NCI-H1417 treated with DMSO at 0.1 percent for 48 hours (cell line): ENCODE measurements around the gene SORBS2.
"Not testable (repeated sequence)": the region's sequence is repeated elsewhere in the genome, so short reads cannot be mapped to it uniquely, and the experiment has no call there.

Experiments used
- DNase-seq: peaks from one replicate; lab custom pipeline; 2025; lab: John Stamatoyannopoulos, UW

Gene SORBS2

DNA sequence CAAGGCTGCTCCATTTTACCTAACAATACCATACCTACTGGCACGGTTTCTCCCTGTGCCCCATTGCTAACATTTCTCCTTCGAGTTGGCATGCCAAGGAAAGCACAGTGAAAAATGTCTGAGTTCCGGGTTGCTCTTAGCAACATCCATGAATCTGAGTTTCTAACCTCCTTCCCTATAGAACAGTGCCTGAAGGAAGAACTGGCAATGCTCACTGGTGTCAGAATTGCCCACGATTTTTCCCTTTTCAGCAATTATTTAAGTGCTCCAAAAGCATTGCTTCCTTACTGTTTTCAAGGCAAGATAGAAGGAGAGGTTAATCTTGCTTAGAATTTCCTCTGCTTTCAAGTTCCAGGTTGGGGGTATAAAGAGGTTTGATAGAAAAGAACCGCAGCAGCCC, 75.1 kb downstream of the SORBS2 start:
- DNase-seq: no peak

DNA sequence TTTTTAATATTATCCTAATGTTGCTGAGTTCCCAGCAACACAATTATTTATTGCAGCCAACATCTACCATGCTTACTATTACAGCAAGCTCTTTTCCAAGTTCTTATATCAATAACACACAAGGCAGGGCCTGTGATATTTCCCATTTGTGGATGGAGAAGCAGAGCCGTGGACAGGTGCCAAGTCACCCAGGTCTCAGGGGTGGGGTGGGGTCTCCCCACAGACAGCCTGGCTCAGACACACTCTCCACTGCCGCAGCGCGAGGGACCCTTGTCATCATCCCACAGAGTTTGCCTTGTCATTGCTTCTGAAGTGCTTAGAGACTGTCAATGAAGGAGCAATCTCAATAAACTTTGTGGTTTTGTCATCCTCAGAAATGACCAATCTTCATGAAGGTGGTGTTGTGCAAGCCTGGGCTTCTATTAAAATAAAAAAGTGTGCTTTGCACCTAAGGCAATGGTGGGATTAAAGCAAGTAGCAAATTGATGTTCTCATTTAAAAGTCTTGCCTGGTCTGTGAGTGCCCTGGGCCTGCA, 76.1 kb downstream of the SORBS2 start:
- no peak for DNase-seq

DNA sequence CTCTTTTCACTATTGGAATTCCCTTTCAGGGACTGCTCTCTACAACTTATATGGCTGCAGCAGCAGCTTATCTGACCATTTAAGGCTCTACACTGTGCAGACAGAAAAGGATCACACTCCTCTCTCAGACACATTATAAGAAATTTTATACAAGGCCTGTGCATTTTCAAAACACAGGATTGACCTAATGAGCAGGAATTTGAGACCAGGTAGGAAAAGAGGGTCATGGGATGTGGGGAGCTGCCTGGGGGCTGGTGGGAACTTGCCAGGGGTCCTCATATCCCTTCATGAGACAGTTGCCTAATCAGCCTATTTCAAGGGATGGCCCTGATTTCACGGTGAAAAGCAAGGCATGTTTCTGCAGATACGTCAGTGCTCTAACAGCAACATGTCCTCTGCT, 77.1 kb downstream of the SORBS2 start:
- no peak for DNase-seq

DNA sequence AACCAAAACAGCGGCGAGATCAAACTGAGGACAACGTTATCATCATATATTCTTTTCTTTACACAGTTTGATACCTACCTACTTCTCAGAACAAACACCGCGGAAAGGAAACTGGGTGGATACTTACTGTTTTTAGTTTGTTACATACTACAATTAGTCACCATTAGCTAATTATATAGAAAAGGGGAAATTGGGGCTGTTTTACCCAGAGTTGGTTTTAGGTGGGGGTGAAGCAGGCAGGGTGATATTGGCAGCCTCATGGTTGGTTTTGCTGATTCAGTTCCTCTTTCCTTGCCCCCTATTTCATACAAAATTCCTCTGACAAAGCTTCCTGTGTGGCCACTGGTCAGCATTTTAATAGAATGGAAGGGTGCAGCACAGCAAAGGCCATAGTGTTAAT, 77.8 kb downstream of the SORBS2 start:
- DNase-seq: no peak

DNA sequence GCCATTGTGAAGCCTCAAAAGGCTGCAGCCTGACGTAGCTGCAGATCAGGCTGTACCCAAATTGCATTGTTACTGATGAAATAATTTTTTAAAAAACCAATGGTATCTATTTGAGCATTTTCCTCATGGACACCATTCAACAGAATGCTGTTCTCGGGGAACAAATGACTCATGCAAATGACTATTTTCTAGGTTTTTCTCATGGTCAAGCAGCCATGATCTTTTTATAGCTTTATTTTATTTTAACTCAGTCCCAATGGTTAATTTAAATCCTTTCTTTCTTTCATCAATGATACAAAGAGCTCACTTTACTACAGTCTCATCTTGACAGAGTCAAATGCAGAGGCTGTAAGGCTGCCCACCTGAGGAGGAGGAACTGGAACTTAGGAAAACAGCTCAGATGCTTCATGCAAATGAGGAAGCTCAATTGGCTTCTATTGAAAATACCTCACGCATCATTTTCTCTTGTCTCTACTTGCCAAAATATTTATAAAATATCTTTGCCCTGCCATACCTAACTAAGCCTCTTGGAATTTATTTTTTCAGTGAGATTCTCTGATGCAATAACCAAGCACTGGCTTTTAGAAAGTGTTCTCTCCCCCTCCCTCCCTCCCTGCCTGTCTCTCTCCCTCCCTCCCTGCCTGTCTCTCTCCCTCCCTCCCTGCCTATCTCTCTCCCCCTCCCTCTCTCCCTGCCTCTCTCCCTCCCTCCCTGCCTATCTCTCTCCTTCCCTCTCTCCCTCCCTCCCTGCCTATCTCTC, 81.0 kb downstream of the SORBS2 start:
- no peak for DNase-seq

DNA sequence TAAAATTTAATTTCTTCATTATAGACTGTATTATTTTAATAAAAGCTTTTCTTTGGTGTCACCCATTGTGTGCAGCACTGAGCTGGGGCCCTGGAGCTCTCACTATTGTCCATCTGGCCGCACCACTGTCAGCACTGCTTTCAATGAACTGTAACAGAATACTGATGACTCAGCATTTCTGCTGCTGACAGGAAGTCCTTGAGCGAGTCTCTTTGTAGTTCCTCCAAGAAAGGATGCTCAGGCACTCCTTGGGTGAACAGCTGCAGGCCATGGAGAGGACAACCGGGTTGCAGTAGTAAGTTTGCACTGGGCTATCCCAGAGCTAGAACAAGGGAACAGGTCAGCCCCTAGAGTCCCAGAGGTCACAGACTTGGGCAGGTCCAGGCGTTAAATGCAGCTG, 81.6 kb downstream of the SORBS2 start:
- no peak for DNase-seq

DNA sequence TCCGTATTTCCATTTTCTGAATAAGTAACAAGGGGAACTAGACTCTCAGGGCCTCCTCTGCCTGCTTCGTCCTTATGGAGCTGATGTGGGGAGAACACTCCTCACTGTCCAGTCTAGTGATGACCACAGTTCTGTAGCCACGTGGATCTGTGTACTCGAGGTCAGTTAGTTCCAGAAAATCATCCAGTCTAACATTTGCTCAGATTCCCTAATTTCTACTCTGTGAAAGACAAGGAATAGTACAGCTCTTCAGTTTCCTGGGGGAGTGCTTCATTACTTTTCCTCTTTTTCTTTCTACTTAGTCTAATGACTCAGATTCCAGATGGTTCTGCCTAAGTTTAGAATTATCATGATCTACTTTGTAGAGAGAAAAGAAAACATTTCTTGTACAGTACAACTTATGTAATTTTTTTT, 82.6 kb downstream of the SORBS2 start:
- no peak for DNase-seq

DNA sequence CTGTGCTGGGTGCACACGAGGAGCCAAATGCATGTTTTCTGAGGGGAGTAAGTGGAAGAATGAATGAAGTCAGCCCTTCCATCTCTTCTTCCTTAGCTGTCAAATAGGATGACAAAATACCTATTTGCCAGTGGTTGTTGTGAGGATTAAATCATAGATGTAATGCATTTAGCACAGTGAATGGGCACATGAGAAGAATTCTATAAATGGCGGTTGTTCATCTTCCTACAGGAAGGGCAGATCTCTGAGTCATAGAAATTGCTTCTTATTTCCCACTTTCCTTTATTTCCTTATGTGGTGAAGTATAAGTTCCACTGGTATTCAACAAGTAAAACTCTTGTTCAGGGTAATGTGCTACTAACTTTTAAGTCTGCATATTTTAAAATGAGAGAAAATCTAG, 83.1 kb downstream of the SORBS2 start:
- DNase-seq: no peak

DNA sequence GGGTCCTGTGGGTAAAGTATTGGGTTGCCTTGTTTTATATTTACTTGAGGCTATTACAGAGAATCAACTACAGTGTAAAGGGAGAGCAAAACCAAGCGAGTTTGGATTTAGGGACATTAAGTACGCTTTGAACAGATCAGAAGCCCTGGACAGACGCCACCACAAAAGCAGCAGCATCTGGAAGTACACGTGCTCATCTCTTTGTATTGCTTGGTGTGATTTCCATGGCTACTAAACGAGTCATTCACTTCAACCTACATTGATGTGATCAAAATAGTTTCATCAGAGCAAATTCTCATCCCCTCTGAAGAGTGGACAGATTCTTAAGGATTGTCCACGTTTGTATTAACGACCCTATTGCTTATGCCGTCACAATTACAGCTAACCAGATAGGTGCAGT, 85.1 kb downstream of the SORBS2 start:
- DNase-seq: no peak

DNA sequence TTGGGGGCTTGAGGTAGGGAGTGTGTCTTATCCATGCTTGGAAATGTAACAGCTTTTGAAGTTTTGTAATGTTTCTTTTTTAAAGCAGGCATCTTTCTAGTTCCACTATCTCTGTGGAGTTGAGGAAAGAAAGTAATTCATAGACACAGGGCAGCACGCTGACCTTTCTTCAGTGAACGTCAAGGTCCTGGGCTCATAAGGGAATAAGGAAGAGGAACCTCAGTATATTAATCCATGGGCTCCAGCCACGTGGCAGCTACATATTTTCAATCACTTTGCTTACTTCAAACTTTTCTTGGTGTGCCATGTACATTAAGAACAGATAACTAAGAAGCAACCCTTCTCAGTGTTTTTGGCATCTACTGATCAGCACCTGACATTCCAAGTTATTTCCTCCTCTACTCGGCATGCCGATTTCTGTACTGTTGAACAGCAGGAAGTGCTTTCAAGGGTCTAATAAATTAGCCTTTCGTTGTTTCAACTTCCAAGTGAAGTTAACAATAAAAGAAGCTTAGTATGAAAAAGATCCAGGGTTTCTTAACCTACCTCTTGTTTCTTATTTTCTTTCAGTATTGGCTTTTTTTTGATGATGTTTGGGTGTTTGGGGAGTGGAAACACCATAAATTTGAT, 88.2 kb downstream of the SORBS2 start:
- no peak for DNase-seq

DNA sequence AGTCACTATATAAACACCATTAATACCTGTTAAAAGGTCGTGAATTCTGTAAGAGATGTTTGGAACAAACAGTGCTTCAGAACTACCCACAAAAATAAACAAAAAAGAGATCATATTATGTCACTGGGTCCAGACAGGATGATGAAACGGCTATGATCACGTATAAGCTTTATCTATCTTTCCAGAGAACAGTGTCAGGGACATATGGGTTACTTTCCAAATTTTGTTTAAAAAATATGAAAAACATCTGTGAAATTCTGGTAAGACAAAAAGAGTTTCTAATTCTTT, 90.0 kb downstream of the SORBS2 start:
- no peak for DNase-seq

DNA sequence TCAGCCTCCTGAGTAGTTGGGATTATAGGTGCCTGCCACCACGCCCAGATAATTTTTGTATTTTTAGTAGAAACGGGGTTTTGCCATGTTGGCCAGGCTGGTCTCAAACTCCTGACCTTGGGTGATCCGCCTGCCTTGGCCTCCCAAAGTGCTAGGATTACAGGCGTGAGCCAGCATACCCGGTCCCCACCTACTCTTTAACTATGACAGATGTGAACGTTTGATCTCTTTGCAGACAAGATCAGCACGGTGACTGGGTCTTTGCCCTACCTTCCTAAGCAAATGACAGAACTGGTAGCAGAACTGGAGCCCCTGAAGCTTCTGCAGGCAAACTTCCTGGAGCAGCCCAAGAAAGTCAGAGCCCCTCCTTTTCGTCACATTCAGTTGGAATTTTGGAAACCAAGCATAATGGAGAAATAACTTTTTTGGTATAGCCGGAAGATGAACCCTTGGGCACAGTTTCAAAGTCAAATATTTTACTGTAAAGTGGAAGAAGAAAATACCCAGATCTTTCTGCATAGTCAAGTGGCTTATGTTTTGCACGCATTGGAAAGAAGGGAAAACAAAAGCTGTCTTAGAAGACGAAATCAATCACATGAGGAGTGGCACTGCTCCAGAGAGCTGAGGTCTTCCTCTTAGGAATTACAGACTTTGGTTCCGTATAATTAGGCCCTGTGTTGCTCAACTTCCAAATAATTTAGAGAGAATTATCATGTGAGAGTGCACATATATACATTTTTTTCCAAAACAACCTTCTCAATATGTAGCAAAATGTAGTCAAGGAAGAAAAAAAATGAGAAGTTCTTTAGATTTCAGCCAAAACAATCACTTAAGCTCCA, 90.6 kb downstream of the SORBS2 start:
- no peak for DNase-seq

DNA sequence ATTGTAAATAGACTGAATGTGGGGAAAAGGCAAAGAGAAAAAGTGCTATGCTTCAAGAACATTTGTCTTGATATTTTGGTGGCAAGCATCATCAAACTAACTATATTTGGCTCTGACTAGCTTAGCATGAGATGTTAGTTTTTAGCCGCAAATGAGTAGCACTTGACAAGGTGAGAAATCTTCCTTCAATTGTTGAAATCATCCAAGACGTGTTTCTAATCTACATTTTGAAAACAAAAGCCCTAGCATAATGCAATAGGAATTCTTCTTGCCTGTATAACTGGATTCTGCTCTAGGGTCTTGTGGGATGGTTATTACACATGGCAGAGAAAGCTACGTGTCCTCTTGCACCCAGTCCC, 92.5 kb downstream of the SORBS2 start:
- DNase-seq: no peak

DNA sequence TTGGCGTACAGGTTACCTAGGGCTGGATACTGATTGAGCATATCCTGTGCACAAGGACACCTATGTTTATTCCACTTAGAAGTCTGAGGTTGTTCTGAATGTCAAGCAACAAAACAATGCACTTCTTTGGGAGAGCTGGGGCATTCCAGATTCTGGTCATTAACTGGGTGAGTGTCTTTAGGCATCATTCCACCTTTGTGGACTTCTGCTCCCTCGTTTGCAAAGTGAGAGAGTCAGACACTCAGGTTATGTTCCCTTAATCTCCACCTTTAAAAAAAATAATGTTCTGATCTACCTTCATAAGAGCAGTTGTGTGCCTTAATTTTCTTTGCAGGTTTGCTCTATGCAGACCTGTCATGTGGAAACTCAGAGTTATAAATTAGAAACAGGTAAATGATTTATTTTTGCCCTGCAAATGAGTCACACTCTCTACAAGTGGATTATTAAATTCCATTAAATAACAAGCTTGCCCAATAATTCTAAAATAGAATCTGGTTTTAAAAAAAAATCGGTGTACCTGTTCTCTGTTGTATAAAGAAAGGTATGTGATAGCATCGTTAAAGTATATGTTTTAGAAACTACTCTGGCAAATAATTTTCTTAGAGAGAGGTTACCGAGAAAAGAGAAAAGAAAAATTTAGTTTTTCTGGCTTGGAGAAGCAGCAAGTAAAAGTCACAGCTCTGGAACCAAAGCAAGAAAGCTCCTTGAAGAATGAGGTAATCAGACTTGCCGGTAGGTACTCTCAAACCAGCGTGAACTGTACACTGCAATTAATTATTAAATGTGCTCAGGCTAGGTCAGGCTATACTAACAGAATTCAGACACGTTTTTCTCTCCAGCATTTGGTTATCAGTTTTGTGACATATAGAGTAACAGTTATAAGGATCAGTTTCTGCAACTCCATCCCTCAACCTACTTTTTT, 93.2 kb downstream of the SORBS2 start:
- no peak for DNase-seq

DNA sequence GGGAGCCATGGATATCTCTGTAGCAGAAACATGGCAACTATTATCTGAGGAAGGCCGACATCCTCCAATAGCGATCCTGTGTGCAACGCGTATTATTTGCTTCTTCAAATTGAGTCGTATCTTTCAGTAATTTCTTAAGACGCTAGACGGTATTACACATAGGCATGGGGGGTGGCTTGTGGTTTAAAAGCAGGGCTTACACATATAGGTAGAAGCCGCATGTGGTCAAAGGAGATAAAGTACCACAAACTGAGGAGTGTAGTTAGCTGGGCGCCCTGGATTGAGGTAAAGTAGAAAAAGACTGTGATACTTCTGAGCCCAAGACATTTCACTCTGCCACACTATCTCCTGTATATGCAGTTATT, 94.6 kb downstream of the SORBS2 start:
- DNase-seq: no peak

DNA sequence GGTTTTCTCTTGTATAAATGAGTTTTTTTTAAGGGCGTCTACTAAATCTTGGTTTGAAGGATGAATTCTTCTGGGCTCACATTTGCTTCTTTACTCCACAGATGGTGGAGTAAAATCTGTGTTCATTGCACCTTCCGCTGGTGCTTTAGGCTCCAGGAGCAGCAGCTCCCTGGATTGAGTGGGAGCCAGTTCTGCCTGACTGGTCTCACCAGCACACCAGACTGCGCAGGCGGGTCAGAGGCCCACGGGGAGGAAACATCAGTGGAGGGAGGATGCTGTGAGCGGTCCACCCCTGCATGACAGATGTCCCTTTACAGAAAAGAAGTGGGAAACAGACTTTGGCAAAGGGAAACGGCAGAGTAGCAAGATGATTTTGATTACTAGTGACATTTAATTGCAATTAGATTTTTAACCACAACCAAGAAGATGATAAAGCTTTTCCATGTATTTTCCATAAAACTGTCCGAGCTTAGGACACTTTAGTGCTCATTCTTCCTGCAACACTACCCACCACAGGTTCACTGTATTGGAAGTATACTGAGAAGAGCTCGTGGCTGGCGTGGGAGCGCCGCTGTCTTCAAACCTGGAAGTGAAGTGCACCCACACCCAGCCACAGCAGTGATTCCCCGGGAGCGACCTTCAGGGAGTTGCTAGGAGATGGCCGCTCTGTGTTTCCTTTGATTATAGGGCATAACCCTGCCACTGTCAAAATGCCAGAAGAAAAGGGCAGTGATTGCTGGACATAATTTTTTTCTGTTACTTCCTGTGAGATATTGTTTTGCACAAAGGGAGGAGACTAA, 95.2 kb downstream of the SORBS2 start:
- no peak for DNase-seq

DNA sequence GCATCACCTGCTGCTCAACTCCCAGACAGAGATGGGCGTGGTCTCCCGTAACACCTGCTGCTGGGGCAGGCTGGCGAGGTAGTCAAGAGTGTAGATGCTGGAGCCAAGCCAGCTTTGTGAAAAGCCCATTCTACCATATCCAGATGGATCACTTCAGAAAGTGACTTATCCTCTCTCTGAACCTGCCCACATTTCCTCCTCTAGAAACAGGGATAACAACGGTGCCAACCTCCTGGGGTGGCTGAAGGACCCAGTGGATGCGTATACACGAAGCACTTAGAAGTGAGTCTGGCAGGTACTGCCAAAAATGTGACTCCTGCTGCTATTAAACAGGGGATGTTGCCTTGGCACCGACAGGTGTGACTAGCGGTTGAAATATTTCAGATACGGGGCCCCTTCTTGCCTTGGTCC, 95.8 kb downstream of the SORBS2 start:
- no peak for DNase-seq

DNA sequence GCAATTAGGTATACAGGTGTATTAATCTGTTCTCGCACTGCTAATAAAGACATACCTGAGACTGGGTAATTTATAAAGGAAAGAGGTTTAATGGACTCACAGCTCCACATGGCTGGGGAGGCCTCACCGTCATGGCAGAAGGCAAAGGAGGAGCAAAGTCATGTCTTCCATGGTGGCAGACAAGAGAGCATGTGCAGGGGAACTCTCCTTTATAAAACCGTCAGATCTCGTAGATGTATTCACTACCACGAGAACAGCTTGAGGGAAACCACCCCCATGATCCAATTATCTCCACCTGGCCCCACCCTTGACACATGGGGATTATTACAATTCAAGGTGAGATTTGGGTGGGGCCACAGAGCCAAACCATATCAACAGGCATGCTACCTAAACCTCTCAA, 97.5 kb downstream of the SORBS2 start:
- DNase-seq: not testable (repeated sequence)

DNA sequence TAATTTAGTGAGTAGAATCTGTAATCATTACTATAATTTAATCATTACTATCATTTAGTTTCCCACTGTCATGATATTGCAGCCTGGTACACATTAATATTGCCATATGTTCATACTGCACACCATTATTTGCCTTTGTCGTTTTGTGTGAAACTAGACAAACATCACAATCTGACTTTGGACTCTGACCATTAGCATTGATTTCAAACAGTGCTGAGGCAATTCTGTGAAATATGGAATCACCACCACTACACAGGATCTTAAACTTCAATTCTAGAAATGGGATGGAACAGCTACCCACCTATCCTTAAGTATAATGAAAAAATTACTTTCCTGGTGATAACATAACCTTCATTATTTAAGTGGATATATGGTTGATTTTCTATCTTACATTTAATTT, 98.3 kb downstream of the SORBS2 start:
- DNase-seq: no peak

DNA sequence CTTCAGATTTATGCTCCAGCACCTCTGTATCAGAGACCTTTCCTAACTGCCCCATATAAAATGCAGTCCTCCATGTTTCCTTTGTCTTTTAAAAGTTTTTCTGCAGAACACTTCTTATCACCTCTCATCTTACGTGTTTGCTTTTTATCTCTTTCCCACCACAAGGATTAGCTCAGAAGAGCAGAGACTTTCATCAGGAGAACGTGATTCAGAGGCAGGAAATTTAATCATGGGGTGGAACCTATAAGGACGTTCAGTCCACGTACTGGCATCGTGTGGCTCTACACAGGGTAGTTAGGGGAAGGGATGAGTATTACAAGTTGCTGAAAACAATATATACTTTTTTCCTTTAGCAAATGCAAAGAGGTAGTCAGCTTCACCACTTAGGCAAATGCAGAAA, 98.7 kb downstream of the SORBS2 start:
- no peak for DNase-seq

DNA sequence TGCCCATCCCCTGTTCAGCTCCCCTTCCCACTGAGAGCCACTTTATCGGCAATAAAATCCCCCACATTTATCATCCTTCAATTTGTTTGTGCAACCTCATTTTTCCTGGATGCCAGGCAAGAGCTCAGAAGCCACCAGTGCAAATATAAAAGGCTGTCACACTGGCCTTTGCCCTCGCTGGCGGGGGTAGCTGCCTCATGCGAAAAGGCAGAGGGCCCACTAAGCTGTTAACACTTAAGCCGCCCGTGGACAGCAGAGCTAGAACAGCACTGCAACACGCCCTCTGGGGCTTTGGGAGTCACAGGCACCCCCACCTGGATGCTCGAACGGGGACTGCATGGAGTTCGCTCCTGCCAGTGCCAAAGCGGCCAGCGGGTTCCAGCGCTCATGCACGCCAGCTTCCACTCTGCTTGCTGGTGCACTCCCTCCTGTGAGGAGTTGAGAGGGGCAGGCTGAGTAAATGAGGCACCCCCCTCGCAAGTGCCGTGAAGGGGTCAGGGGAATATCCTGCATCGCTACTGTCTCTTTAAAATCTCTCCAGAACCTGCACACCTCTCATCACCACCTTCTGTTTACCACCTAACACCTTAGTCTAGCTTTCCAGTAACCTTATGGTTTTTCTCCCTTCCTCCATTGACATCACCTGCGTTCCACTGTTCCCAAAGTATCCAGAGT, 99.5 kb downstream of the SORBS2 start:
- no peak for DNase-seq
